NB4 (cell line): ENCODE measurements around the gene SH3RF2.
"Not testable (repeated sequence)": the region's sequence is repeated elsewhere in the genome, so short reads cannot be mapped to it uniquely, and the experiment has no call there.

Source experiments
- DNase-seq: peaks from one replicate; pipeline ENCODE4 v3.0.0; 2010; ENCODE audit warnings: low read depth
- H3K4me3 ChIP-seq: one replicate; pipeline ENCODE4 v1.5.1; 2011; ENCODE audit warnings: mild to moderate bottlenecking, low read depth, low read length, moderate library complexity
- MAX ChIP-seq: IDR thresholded peaks from 2 replicates; pipeline ENCODE4 v1.6.1; 2011; ENCODE audit warnings: low read depth, low read length
- MYC ChIP-seq: IDR thresholded peaks from 2 replicates; pipeline ENCODE4 v1.6.1; 2011; ENCODE audit warnings: low read depth, low read length
- POLR2A ChIP-seq: IDR thresholded peaks from 2 replicates; pipeline ENCODE4 v1.6.1; 2011; ENCODE audit warnings: mild to moderate bottlenecking; ENCODE audit not compliant: insufficient read length; ENCODE audit errors: extremely low read depth
- TF ChIP-seq, protein P1 (sequence below): IDR thresholded peaks from one replicate; pipeline ENCODE4 v1.5.1; 2012; ENCODE audit warnings: low read depth, low read length

The SH3RF2 gene, protein sequence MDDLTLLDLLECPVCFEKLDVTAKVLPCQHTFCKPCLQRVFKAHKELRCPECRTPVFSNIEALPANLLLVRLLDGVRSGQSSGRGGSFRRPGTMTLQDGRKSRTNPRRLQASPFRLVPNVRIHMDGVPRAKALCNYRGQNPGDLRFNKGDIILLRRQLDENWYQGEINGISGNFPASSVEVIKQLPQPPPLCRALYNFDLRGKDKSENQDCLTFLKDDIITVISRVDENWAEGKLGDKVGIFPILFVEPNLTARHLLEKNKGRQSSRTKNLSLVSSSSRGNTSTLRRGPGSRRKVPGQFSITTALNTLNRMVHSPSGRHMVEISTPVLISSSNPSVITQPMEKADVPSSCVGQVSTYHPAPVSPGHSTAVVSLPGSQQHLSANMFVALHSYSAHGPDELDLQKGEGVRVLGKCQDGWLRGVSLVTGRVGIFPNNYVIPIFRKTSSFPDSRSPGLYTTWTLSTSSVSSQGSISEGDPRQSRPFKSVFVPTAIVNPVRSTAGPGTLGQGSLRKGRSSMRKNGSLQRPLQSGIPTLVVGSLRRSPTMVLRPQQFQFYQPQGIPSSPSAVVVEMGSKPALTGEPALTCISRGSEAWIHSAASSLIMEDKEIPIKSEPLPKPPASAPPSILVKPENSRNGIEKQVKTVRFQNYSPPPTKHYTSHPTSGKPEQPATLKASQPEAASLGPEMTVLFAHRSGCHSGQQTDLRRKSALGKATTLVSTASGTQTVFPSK

GRCh38 chr5:145936401-145937131 lies at the start of gene SH3RF2:
TSS of gene SH3RF2 (plus strand) at chr5:145936578. CDS start at chr5:145937929, 1,351 bp downstream.
- TF ChIP-seq POLR2A, result no peak
- TF ChIP-seq MAX, result peak; percentile 63
- TF ChIP-seq MYC, result 0 out of 2 replicates have a peak, but pooled peaks have one; percentile 38
- TF ChIP-seq, protein P1, sequence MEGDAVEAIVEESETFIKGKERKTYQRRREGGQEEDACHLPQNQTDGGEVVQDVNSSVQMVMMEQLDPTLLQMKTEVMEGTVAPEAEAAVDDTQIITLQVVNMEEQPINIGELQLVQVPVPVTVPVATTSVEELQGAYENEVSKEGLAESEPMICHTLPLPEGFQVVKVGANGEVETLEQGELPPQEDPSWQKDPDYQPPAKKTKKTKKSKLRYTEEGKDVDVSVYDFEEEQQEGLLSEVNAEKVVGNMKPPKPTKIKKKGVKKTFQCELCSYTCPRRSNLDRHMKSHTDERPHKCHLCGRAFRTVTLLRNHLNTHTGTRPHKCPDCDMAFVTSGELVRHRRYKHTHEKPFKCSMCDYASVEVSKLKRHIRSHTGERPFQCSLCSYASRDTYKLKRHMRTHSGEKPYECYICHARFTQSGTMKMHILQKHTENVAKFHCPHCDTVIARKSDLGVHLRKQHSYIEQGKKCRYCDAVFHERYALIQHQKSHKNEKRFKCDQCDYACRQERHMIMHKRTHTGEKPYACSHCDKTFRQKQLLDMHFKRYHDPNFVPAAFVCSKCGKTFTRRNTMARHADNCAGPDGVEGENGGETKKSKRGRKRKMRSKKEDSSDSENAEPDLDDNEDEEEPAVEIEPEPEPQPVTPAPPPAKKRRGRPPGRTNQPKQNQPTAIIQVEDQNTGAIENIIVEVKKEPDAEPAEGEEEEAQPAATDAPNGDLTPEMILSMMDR, result no peak
- DNase-seq, result peak; percentile 94
- peak within 1 kb of the TSS; percentile 22 for H3K4me3 ChIP-seq

- no peak overlapping the region for H3K4me3 ChIP-seq
- DNase-seq, result peak; percentile 12
- TF ChIP-seq MYC, result no peak
- TF ChIP-seq, protein P1, result no peak
- TF ChIP-seq MAX, result no peak
- no peak for TF ChIP-seq POLR2A
Observed at GRCh38 chr5:145887217-145887616, 49.2 kb upstream of the SH3RF2 start.

- H3K4me3 ChIP-seq, result no peak overlapping the region
- DNase-seq, result peak; percentile 48
- TF ChIP-seq, protein P1, result peak; percentile 83
- TF ChIP-seq MYC (no peak), POLR2A (no peak), MAX (peak; percentile 15; the same call in 1 of the 2 replicates)
Observed at GRCh38 chr5:145887976-145888574, 48.3 kb upstream of the SH3RF2 start.

DNA sequence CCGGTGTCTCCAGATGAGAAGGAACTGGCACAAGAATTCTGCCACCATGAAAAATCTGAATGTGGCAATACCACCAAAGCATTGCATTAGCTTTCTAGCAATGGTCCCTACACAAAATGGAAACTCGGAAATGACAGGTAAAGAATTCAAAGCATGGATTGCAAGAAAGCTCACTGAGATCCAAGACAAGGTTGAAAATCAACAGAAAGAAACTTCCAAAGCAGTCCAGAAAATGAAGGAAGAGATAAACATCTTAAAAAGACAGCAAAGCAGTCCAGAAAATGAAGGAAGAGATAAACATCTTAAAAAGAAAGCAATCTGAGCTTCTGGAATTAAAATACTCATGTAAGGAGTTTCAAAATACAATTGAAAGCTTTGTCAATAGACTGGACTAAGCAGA lies 46.8 kb upstream of the SH3RF2 start:
- DNase-seq, result no peak
- TF ChIP-seq MAX (no peak), POLR2A (no peak), MYC (no peak)
- TF ChIP-seq, protein P1, result no peak
- no peak overlapping the region for H3K4me3 ChIP-seq

DNA sequence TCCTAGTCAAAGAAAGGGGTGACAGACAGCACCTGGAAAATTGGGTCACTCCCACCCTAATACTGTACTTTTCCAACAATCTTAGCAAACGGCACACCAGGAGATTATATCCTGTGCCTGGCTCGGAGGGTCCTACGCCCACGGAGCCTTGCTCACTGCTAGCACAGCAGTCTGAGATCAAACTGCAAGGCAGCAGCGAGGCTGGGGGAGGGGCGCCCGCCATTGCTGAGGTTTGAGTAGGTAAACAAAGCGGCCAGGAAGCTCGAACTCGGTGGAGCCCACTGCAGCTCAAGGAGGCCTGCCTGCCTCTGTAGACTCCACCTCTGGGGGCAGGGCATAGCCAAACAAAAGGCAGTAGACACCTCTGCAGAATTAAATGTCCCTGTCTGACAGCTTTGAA lies 45.0 kb upstream of the SH3RF2 start:
- not testable (repeated sequence) for H3K4me3 ChIP-seq, DNase-seq
